Epidermal melanocyte (primary cell): ENCODE results near the gene NUP160.
"Not testable (repeated sequence)": the region's sequence is repeated elsewhere in the genome, so short reads cannot be mapped to it uniquely, and the experiment has no call there.

Experiments
- DNase-seq: peaks from one replicate; pipeline ENCODE4 v3.0.0; 2011; ENCODE audit warnings: low spot score; ENCODE audit not compliant: insufficient read length

Gene NUP160, protein sequence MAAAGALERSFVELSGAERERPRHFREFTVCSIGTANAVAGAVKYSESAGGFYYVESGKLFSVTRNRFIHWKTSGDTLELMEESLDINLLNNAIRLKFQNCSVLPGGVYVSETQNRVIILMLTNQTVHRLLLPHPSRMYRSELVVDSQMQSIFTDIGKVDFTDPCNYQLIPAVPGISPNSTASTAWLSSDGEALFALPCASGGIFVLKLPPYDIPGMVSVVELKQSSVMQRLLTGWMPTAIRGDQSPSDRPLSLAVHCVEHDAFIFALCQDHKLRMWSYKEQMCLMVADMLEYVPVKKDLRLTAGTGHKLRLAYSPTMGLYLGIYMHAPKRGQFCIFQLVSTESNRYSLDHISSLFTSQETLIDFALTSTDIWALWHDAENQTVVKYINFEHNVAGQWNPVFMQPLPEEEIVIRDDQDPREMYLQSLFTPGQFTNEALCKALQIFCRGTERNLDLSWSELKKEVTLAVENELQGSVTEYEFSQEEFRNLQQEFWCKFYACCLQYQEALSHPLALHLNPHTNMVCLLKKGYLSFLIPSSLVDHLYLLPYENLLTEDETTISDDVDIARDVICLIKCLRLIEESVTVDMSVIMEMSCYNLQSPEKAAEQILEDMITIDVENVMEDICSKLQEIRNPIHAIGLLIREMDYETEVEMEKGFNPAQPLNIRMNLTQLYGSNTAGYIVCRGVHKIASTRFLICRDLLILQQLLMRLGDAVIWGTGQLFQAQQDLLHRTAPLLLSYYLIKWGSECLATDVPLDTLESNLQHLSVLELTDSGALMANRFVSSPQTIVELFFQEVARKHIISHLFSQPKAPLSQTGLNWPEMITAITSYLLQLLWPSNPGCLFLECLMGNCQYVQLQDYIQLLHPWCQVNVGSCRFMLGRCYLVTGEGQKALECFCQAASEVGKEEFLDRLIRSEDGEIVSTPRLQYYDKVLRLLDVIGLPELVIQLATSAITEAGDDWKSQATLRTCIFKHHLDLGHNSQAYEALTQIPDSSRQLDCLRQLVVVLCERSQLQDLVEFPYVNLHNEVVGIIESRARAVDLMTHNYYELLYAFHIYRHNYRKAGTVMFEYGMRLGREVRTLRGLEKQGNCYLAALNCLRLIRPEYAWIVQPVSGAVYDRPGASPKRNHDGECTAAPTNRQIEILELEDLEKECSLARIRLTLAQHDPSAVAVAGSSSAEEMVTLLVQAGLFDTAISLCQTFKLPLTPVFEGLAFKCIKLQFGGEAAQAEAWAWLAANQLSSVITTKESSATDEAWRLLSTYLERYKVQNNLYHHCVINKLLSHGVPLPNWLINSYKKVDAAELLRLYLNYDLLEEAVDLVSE (N-terminal part only)

DNA sequence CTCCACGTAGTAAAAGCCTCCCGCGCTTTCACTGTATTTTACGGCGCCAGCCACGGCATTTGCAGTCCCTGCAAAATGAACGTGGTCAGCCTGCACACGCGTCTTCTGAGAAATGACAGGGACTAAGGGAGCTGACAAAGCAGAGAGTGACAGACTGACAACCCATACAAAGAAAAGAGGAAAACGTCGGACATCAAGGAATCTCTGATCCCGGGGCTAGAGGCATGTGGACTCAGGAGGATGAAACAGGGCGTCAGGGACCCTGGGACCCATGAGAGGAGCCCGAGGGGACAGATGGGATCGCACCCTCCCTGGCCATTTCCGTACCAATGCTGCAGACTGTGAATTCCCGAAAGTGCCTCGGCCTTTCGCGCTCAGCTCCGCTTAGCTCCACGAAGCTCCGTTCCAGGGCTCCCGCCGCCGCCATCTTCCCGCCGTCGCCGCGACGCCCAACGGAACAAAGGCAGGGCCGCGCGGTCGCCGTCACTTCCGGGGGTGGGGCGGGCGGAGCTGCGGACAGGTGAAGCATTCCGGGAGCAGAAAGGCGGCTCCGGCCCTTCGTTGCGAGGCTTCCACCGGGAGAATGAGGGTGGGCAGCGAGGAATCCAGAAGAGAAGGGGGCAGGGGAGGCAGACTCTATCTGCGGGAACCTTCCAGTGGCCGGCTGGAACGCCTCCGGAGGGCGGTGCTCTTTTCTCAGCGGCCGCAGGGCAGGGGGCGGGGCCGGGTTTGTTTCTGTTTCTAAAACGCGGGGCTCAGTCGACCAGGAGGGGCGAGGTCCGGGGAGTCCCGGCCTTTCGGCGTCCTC is at the start of gene NUP160:
Gene NUP160 (minus strand): TSS at position 459 of the 808 bp plus-strand sequence. CDS start 32 bp downstream, at position 427.
- DNase-seq = peak; percentile 84

DNA sequence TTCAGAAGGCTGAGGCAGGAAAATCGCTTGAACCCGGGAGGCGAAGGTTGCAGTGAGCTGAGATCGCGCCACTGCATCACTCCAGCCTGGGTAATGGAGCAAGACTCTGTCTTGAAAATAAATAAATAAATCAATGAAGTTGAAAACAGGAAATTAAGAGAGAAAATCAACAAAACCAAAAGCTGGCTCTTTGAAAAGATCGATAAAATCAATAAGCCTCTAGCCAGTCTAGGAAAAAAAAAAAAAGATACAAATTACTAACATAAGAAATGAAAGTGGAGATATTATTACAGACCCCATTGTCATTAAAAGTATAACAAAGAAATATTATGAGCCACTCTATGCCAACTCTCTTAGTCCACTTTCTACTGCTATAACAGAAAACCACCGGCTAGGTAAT is 48.0 kb upstream of the NUP160 start:
- DNase-seq = no peak

DNA sequence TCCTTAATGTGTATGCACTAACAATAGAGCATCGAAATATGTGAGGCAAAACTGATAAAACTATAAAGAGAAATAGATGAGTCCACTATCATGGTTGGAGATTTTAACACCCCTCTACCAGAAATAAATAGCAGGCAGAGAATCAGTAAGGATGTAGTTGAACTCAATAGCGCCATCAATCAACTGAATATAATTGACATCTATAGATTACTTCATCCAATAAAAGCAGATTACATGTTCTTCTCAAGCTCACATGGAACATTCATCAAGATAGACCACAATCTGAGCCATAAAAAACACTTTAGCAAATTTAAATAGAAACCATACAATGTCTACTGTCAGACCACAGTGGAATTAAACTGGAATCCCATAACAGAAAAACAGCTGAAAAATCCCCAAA is 46.9 kb upstream of the NUP160 start:
- no peak for DNase-seq

DNA sequence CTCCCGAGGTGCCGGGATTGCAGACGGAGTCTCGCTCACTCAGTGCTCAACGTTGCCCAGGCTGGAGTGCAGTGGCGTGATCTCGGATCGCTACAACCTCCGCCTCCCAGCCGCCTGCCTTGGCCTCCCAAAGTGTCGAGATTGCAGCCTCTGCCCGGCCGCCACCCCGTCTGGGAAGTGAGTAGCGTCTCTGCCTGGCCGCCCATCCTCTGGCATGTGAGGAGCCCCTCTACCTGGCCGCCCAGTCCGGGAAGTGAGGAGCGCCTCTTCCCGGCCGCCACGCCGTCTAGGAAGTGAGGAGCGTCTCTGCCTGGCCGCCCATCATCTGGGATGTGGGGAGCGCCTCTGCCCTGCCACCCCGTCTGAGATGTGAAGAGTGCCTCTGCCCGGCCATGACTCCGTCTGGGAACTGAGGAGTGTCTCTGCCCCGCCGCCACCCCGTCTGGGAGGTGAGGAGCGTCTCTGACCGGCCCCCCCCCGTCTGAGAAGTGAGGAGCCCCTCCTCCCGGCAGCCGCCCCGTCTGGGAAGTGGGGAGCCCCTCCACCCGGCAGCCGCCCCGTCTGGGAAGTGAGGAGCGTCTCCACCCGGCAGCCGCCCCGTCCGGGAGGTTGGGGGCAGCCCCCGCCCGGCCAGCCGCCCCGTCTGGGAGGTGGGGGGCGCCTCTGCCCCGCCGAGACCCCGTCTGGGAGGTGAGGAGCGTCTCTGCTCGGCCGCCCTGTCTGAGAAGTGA is 44.6 kb upstream of the NUP160 start:
- not testable (repeated sequence) for DNase-seq

DNA sequence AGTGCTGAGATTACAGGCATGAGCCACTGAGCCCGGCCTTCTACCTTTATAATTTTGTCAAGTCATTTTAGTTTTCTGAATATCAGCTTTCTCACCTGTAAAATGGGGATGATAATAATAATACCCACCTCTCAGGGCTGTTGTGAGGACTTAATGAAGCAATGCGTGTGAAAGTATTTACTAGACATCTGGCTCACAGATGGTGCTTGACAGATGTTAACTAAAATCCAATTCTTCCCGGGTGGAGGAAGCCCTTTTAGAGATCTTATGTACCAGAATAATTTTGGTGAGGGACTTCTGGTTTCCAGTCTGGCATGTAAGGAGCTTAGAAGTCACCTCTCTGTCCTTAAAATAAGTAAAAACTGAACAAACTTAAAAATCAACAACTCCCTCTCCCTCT is 43.7 kb upstream of the NUP160 start:
- no peak for DNase-seq

DNA sequence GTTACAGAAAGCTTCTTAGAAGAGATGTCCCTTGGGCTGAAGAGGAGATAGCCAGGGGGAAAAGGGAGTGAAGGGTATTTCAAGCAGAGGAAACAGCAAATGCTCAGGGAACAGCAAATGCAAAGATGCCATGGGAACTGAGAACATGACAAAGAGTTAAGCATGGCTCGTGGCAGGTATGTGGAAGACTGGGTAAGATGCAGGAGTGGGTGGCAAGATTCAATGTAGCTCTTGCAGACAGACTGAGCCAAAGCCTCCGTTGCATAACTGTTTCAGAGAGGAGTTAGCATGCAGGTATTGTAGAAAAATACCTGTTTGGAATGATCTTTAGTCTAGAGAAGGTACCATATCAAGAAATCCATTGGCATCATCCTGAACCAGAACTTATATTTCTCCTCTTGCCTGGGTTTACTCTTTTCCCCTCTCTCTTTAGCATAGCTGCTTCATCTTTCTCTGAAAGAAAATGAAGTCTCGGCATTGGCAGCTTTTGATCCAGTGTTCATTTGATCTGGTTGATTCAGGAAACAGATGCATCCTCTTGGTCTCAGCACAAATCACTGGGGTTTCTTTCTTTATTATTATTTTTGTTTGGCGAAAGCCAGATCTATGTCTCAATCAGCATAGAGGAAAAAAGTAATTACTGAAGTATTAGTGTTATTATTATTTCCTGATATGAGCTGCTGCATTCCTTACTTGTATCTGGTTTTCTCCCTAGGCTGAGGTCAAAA is 41.7 kb upstream of the NUP160 start:
- no peak for DNase-seq

DNA sequence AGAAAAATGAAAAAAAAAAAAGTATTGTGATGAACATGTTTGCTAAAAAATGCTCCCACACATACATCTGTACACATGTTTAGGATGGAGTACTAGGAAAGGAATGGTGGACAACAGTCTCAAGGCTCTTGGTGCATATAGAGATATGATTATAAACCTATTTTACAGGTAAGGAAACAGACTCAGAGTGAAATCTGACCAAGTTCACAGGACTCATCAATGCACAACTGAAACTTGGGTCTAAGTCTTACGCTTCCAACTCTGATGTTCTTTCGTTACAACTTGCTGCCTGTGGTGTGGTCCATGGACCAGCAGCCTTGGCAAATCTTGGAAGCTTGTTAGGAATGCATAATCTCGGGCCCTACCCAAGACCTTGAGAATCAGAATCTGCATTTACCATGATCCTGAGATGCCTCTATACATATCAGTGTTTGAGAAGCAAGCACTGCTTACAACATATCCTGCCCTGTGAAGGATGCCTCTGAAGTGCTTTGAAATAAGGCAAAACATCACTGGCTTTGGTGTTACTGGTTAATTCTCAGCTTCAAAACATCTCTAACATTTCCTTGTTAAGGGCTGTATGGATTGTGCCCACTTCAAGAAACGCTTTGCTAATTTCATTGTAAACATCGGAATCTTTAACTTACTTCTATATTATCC is 39.9 kb upstream of the NUP160 start:
- no peak for DNase-seq

DNA sequence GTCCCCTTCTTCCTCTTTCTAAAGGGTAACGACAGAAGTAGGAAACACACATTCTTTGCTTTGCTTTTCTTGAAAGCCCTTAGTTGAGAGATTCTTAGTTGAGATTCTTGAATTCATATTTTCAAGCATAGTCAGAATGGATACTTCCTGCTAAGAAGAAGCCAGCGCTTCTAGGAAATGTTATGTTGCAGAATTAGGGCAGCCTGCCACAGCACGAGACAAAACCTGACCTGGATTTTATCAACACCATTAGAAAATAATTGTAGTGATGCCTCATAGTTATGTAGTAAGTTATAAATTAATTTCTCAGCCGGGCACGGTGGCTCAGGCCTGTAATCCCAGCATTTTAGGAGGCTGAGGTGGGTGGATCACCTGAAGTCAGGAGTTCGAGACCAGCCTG is 37.9 kb upstream of the NUP160 start:
- no peak for DNase-seq

DNA sequence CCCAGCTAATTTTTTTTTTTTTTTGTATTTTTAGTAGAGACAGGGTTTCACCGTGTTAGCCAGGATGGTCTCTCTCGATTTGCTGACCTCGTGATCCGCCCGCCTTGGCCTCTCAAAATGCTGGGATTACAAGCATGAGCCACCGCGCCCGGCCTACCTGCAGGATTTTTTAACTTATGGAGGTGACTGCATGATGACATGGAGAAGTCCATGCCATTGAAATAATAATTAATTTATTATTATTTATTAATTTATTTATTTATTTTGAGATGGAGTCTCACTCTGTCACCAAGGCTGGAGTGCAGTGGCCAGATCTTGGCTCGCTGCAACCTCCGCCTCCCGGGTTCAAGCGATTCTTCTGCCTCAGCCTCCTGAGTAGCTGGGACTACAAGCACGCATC is 34.3 kb upstream of the NUP160 start:
- not testable (repeated sequence) for DNase-seq

DNA sequence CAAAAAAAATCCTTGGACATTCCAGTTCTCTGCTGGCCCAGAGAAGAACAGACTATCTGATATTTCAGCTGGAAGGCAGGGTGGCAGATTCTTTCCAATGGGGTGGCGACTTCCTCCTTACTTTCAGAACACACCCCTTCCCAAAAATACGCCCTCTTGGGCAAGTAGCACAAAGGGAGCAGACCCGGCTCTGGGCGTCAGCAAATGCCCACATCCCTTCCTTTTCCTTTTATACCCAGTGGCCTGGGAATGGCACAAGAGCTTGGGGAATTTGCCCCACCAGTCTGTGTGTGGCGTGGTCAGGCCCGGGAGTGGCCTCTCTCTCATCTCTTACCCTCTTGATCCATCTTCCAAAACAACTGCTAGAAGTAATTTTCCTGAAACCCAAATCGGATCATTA is 33.0 kb upstream of the NUP160 start:
- DNase-seq = no peak

DNA sequence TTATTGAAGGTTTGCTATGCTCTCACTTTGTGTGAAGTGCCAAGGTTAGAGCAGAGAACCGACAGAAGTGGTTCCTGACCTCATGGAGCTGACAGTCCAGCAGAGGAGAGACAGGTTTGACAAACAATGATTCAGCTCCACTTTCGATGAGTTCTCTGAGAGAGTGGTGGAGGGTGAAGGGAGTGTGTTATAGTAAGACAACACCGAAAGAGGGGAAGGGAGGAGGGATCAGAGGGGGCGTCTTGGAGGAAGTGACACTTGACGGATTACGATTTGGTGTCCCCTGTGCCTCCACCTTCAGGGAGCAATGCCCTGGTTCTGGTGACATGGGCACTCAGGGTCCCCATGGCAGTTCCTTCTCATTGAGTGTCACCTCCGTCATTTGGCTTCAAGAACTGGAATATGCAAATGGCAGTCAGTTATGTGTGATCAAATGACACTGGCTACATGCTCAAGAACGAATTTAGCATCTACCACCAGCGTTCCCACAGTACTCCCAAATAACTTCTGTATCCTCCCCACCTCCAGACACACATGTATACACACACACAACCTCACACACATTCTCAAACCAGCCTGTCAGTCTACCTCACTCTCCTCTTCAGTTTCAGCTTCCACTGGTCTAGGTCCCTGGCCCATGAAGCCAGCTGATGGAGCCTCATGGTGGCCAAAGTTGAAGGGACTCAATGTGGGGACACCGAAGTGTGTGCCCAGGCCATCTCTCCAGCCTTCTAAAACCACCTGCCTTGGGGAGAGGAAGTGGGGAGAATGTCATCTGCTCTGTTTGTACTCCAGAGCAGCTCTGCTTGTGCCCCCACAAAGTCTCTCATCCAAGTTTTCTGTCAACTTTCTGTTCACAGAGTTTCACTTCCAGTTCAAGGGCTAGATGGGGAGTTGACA is 31.4 kb upstream of the NUP160 start:
- no peak for DNase-seq

DNA sequence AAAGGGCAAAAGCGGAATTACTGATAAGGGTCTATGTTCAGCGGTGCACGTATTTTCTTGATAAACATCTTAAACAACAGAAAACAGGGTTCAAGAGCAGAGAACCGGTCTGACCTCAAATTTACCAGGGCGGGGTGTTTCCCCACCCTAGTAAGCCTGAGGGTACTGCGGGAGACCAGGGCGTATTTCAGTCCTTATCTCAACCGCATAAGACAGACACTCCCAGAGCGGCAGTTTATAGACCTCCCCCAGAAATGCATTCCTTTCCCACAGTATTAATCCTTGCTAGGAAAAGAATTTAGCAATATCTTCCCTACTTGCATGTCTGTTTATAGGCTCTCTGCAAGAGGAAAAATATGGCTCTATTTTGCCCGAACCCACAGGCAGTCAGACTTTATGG is 27.7 kb upstream of the NUP160 start:
- DNase-seq = not testable (repeated sequence)

DNA sequence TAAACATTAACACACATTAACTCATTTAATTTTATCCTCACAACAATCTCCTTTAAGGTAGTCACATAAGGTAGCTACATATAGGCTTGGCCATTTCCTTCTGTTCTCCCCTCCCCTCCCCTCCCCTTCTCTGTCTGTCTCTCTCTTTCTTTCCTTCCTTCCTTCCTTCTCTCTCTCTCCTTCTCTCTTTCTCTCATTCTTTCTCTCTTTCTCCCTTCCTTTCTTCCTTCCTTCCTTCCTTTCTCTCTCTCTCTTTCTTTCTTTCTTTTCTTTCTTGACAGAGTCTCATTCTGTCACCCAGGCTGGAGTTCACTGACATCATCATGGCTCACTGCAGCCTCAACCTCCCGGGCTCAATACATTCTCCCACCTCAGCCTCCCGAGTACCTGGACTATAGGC is 22.3 kb upstream of the NUP160 start:
- DNase-seq = no peak

DNA sequence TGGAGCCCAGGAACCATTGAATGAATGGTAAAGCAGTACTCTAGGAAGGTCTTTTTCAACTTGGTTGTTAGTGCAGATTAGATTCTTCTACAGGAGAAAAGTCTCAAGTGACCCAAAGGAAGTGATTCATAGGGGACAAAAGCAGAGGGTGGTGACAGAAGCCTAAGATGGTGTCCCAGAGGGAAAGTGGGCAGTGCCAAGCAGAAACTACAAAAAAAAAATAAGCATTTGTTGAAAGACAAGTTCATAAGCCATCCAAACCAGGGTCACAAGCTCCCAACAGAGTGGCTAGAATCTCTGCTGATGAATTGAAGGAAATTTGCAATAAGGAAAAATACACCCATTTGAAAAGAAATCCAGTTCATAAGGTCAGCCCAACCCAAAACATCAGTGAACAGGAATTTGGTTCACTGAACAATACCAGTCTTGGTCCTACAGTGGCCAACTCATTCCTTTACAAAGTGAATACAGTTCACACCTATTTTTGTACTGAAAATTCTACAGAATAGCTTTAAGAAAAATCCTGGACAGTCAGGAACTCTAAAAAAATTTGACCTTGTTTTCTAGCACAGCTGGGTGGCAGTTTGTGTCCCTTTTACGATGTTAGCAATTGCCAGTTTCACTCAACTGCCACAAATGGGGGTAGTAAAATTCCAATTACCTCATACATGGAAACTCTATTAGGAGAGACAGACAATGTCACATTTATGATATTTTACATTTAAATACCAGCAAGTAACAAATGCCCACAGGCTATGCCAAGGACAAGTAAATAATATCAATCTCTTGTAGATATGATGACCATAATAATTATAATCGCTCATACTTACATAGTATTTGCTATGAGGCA is 21.6 kb upstream of the NUP160 start:
- DNase-seq = no peak

DNA sequence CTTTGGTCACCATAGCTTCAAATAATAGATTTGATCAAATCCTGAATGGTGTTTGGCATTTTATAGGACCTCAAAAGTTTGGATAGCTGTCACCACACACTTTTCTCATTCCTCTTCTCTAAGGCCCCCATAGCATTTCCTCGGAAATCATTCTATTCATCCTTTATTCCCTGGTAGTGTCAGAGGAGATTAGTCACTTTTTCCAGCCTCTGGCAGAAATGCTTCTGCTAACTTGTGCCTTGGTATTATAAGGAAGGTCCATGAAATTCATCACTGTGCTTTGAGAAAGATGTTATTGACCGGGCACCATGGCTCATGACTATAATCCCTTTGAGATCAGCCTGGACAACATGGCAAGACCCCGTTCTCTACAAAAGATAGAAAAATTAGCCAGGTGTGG is 19.7 kb upstream of the NUP160 start:
- no peak for DNase-seq

DNA sequence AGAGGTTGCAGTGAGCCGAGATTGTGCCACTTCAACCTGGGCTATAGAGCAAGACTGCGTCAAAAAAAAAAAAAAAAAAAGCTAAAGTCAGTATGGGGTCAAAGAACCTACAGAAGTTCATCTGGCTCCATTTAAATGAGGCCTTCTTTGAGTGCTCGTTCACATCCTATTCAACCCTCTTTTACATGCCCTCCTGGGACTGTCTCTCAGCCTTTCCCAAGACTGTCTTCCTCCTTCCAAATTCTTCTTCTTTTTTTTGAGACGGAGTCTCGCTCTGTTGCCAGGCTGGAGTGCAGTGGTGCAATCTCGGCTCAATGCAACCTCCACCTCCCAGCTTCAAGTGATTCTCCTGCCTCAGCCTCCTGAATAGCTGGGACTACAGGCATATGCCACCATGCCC is 18.7 kb upstream of the NUP160 start:
- not testable (repeated sequence) for DNase-seq

DNA sequence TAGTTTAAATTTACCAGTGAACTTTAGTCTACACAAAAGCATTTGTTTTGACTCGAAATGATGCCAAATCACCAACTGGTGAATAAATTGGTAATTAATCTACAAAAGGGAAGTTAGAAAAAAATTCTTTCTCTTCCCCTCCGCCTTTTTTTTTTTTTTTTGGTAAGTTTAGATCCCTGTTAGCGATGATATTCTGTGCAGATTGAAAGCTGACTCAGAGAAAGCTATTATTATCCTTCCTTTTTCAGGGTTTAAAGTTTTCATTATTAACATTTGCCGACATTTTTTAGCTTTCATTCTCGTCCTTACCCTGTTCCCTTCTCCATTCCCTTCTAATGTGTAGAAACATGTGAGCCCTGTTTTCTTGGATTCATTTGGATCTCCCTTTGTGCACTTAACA is 16.8 kb upstream of the NUP160 start:
- no peak for DNase-seq
